PC-3 (cell line): ENCODE measurements around the gene MAST4. TPM values are rescaled to one million over a fixed set of nuclear protein-coding genes. Genes with fewer than 3 reads are reported as not detected.

Experiments
- ATAC-seq: fragments of 200-7000 bp; cut with Tn5 transposase; 2 replicates; pipeline ENCODE4 v1.9.1; 2020; ENCODE audit warnings: mild to moderate bottlenecking, moderate library complexity
- BruUV-seq: library from RNA; stranded (reverse); fragments of 400-500 nt; replicated peaks from 2 replicates; lab custom pipeline; 2021; lab: Mats Ljungman, UMichigan
- CTCF ChIA-PET: fragments of 300-600 bp; sonication (Branson Sonifier 250); formaldehyde crosslinking; loops from one replicate; lab custom pipeline; 2022; ENCODE audit warnings: antibody characterized with exemption; lab: Charles Lee
- POLR2A ChIA-PET: fragments of 300-600 bp; sonication (Branson Sonifier 250); formaldehyde crosslinking; loops from one replicate; lab custom pipeline; 2022; ENCODE audit warnings: antibody characterized with exemption; ENCODE audit not compliant: unreplicated experiment; lab: Charles Lee
- DNase-seq: peaks from one replicate; pipeline ENCODE4 v3.0.0-alpha.2; 2015
- H2AFZ ChIP-seq: fragments of 300-600 bp; sonication (generic); 2 replicates; pipeline ENCODE4 v1.6.0; 2016; ENCODE audit warnings: antibody characterized with exemption, low read length
- H3F3A ChIP-seq: fragments of 300-600 bp; sonication (generic); one replicate; pipeline ENCODE4 v1.6.0; 2017; ENCODE audit warnings: antibody characterized with exemption, low read length, control low read depth, mild to moderate bottlenecking; ENCODE audit not compliant: unreplicated experiment
- H3K27ac ChIP-seq: fragments of 300-600 bp; sonication (generic); 2 replicates; pipeline ENCODE4 v1.5.1; 2016; ENCODE audit warnings: mild to moderate bottlenecking, low read length
- H3K27me3 ChIP-seq: fragments of 300-600 bp; sonication (generic); 2 replicates; pipeline ENCODE4 v1.6.1; 2016; ENCODE audit warnings: low read length, mixed read lengths
- H3K36me3 ChIP-seq: fragments of 300-600 bp; sonication (generic); 2 replicates; pipeline ENCODE4 v1.6.1; 2016; ENCODE audit warnings: low read depth, mixed run types, low read length, mixed read lengths
- H3K4me1 ChIP-seq: fragments of 300-600 bp; sonication (generic); 2 replicates; pipeline ENCODE4 v1.5.1; 2016; ENCODE audit warnings: low read length; ENCODE audit not compliant: insufficient read depth
- H3K4me2 ChIP-seq: fragments of 300-600 bp; sonication (generic); 2 replicates; pipeline ENCODE4 v1.6.0; 2016; ENCODE audit warnings: low read length
- H3K4me3 ChIP-seq: fragments of 300-600 bp; sonication (generic); 2 replicates; pipeline ENCODE4 v1.5.1; 2016; ENCODE audit warnings: mild to moderate bottlenecking, low read length, mixed read lengths
- H3K79me2 ChIP-seq: fragments of 300-600 bp; sonication (generic); 2 replicates; pipeline ENCODE4 v1.6.1; 2017; ENCODE audit warnings: low read length, mixed read lengths
- H3K9ac ChIP-seq: fragments of 300-600 bp; sonication (generic); 2 replicates; pipeline ENCODE4 v1.6.0; 2016; ENCODE audit warnings: mild to moderate bottlenecking, low read length
- H3K9me2 ChIP-seq: fragments of 300-600 bp; sonication (generic); replicated peaks from 2 replicates; pipeline ENCODE4 v1.6.1; 2016; ENCODE audit warnings: mixed run types, low read length, mixed read lengths
- H3K9me3 ChIP-seq: fragments of 300-600 bp; sonication (generic); 2 replicates; pipeline ENCODE4 v1.6.1; 2016; ENCODE audit warnings: low read length, mixed read lengths
- H4K20me1 ChIP-seq: fragments of 300-600 bp; sonication (generic); 2 replicates; pipeline ENCODE4 v1.6.1; 2016; ENCODE audit warnings: low read length, mixed read lengths
- CTCF ChIP-seq: fragments of 300-600 bp; sonication (generic); conservative IDR thresholded peaks from 2 replicates; pipeline ENCODE4 v1.5.1; 2017; ENCODE audit warnings: antibody characterized with exemption, low read depth, mild to moderate bottlenecking, low read length
- EZH2 ChIP-seq: fragments of 300-600 bp; sonication (generic); IDR thresholded peaks from one replicate; pipeline ENCODE4 v1.6.1; 2017; ENCODE audit warnings: antibody characterized with exemption, mild to moderate bottlenecking, low read length; ENCODE audit not compliant: unreplicated experiment
- EZH2phosphoT487 ChIP-seq: fragments of 300-600 bp; sonication (generic); IDR thresholded peaks from 2 replicates; pipeline ENCODE4 v1.6.1; 2018; ENCODE audit warnings: mild to moderate bottlenecking, antibody characterized with exemption, low read length, borderline replicate concordance
- intact Hi-C: fragments of 100-400 bp; cut with micrococcal nuclease; formaldehyde crosslinking; loops from 2 replicates; pipeline ENCODE4 v1.9.0; 2023
- total RNA-seq: library from RNA; depleted of rRNA; stranded (reverse); fragments of >200 nt; gene quantifications from 2 replicates; pipeline ENCODE4 v1.2.3, GENCODE V29; 2014

MAST4 gene
- total RNA-seq, 1 experiment from 2014 or later = 7.9 TPM

GRCh38 chr5:66551338-66551737 lies 44.9 kb upstream of the MAST4 start:
- BruUV-seq = no TSS peak
- H3K36me3 ChIP-seq = no peaks in the 10 kb centered on the region
- H3K9ac ChIP-seq = no peak overlapping the region
- no peaks in the 10 kb centered on the region for H3K79me2 ChIP-seq
- intact Hi-C loops = no loop called here
- H3K9me2 ChIP-seq = no peaks in the 10 kb centered on the region
- H3K27ac ChIP-seq = no peak overlapping the region
- H3K4me1 ChIP-seq = no peaks in the 10 kb centered on the region; the same call in 1 of the 2 replicates
- ChIA-PET CTCF (no interaction called here), POLR2A (no interaction called here)
- no peak for ATAC-seq
- TF ChIP-seq CTCF (no peak), EZH2 (no peak), EZH2phosphoT487 (no peak)
- H2AFZ ChIP-seq = no peak overlapping the region
- no peak overlapping the region for H3K4me3 ChIP-seq
- no peaks in the 10 kb centered on the region for H3K9me3 ChIP-seq
- H3K27me3 ChIP-seq = no peaks in the 10 kb centered on the region
- DNase-seq = no peak
- H3K4me2 ChIP-seq = no peak overlapping the region
- H3F3A ChIP-seq = no peaks in the 10 kb centered on the region
- H4K20me1 ChIP-seq = no peaks in the 10 kb centered on the region

GRCh38 chr5:66551945-66552344 lies 44.2 kb upstream of the MAST4 start:
- no peak overlapping the region for H2AFZ ChIP-seq
- H3K4me2 ChIP-seq = no peak overlapping the region
- no peaks in the 10 kb centered on the region for H3K27me3 ChIP-seq
- H3K4me1 ChIP-seq = no peaks in the 10 kb centered on the region; the same call in 1 of the 2 replicates
- H3F3A ChIP-seq = no peaks in the 10 kb centered on the region
- no peak for DNase-seq
- H3K27ac ChIP-seq = no peak overlapping the region
- no peak for ATAC-seq
- BruUV-seq = no TSS peak
- H3K9me3 ChIP-seq = no peaks in the 10 kb centered on the region
- H3K9me2 ChIP-seq = no peaks in the 10 kb centered on the region
- ChIA-PET CTCF (no interaction called here), POLR2A (no interaction called here)
- no peaks in the 10 kb centered on the region for H3K79me2 ChIP-seq
- TF ChIP-seq EZH2 (no peak), EZH2phosphoT487 (no peak), CTCF (no peak)
- H3K4me3 ChIP-seq = no peak overlapping the region
- no peaks in the 10 kb centered on the region for H3K36me3 ChIP-seq
- no peaks in the 10 kb centered on the region for H4K20me1 ChIP-seq
- intact Hi-C loops = no loop called here
- no peak overlapping the region for H3K9ac ChIP-seq

GRCh38 chr5:66553368-66553912 lies 42.8 kb upstream of the MAST4 start:
- DNase-seq (peak; percentile 1), ATAC-seq (no peak)
- Histone ChIP-seq H3K9me3 (no peaks in the 10 kb centered on the region), H3K79me2 (no peaks in the 10 kb centered on the region), H4K20me1 (no peaks in the 10 kb centered on the region), H3K36me3 (no peaks in the 10 kb centered on the region), H3K27ac (no peak overlapping the region), H3K4me1 (no peaks in the 10 kb centered on the region; the same call in 1 of the 2 replicates), H3K4me3 (no peak overlapping the region), H2AFZ (no peak overlapping the region), H3F3A (no peaks in the 10 kb centered on the region), H3K9ac (no peak overlapping the region), H3K27me3 (no peaks in the 10 kb centered on the region), H3K9me2 (no peaks in the 10 kb centered on the region), H3K4me2 (no peak overlapping the region)
- ChIA-PET CTCF (no interaction called here), POLR2A (no interaction called here)
- BruUV-seq = no TSS peak
- no peak for TF ChIP-seq EZH2
- intact Hi-C loops = no loop called here
